Spleen (tissue), 11 donors: ENCODE data around the gene ACACA. TPM values are rescaled to one million over a fixed set of nuclear protein-coding genes. Genes with fewer than 3 reads are reported as not detected.

ENCODE experiments used
- DNase-seq: peaks from one replicate; pipeline ENCODE4 v3.0.0-alpha.2; 2020
- H3K27ac ChIP-seq, 8 donors: fragments of 200-600 bp; sonication (generic) in 7 of 8; 1 replicate in 4 of 8; 2 replicates in 4 of 8; pipeline versions ENCODE4 v1.5.0 to v1.8.0; 2016 to 2021; ENCODE audit warnings: inconsistent platforms in 4 of 8, mild to moderate bottlenecking in 4 of 8, moderate library complexity in 1 of 8
- H3K27me3 ChIP-seq, 7 donors: fragments of 200-600 bp; sonication (generic) in 6 of 7; replicated peaks in 1 of 7; 1 replicate in 4 of 7; 2 replicates in 3 of 7; pipeline versions ENCODE4 v1.5.0 to v1.8.0; 2016 to 2021; ENCODE audit warnings: inconsistent platforms in 3 of 7, mild to moderate bottlenecking in 1 of 7
- H3K36me3 ChIP-seq, 6 donors: fragments of 200-600 bp; sonication (generic) in 5 of 6; 1 replicate in 4 of 6; 2 replicates in 2 of 6; pipeline versions ENCODE4 v1.5.0 to v1.8.0; 2016 to 2021; ENCODE audit warnings: inconsistent platforms in 2 of 6
- H3K4me1 ChIP-seq, 6 donors: fragments of 200-600 bp; sonication (generic) in 5 of 6; 1 replicate in 3 of 6; 2 replicates in 3 of 6; pipeline versions ENCODE4 v1.5.0 to v1.8.0; 2016 to 2021; ENCODE audit warnings: inconsistent platforms in 3 of 6
- H3K4me3 ChIP-seq, 8 donors: fragments of 200-600 bp; sonication (generic) in 7 of 8; 1 replicate in 4 of 8; 2 replicates in 4 of 8; pipeline versions ENCODE4 v1.5.0 to v1.8.0; 2016 to 2021; ENCODE audit warnings: inconsistent platforms in 4 of 8, mild to moderate bottlenecking in 4 of 8, moderate library complexity in 2 of 8
- H3K9me3 ChIP-seq, 8 donors: fragments of 200-600 bp; sonication (generic) in 7 of 8; 1 replicate in 4 of 8; 2 replicates in 4 of 8; pipeline versions ENCODE4 v1.5.0 to v1.8.0; 2016 to 2021; ENCODE audit warnings: inconsistent platforms in 4 of 8
- POLR2A ChIP-seq, 3 donors: fragments of 450-650 bp; IDR thresholded peaks; one replicate each; pipeline ENCODE4 v1.5.1; 2017; ENCODE audit warnings: antibody characterized with exemption in 3 of 3, mild to moderate bottlenecking in 1 of 3
- POLR2AphosphoS5 ChIP-seq, 3 donors: sonication (generic); formaldehyde crosslinking; IDR thresholded peaks; one replicate each; pipeline ENCODE4 v1.5.1; 2017; ENCODE audit warnings: antibody characterized with exemption in 3 of 3
- WGBS, 5 donors: extraction: QIAGEN DNeasy Blood & Tissue Kit in 3 of 5; methylation state at CpG; one replicate each; pipeline versions ENCODE4 v1.1.5 to v1.1.7; 2013 to 2018; 5-methylcytosine and 5-hydroxymethylcytosine counted together
- intact Hi-C: fragments of 100-400 bp; cut with DNase I; formaldehyde crosslinking; loops from one replicate; pipeline ENCODE4 v1.15.0; 2023; ENCODE audit warnings: low total_unique reads
- polyA plus RNA-seq, 3 donors: library from polyadenylated mRNA; stranded (reverse); fragments of 200-250 nt; gene quantifications; one replicate each; pipeline ENCODE4 v1.2.1, GENCODE V29; 2013
- total RNA-seq, 7 donors: library from RNA; depleted of rRNA in 3 of 7; stranded (reverse); fragments of >200 nt in 3 of 7; fragmentation: NEBNext Ultra II Directional in 4 of 7; extraction: Animal tissue kit (Norgen Biotek cat#: 25700) in 4 of 7; gene quantifications; one replicate each; pipeline versions ENCODE4 v1.1.0 to v1.2.1, GENCODE V29; 2016 to 2021
- TF ChIP-seq, protein P1 (sequence below), 11 experiments: fragments of 200-600 bp in 7 of 11; fragments of 450-650 bp in 4 of 11; sonication (generic) in 4 of 11; IDR thresholded peaks in 8 of 11; conservative IDR thresholded peaks in 3 of 11; 1 replicate in 7 of 11; 2 replicates in 4 of 11; pipeline versions ENCODE4 v1.4.0 to v1.8.0; 2016 to 2021; ENCODE audit warnings: antibody characterized with exemption in 11 of 11, inconsistent platforms in 4 of 11, mild to moderate bottlenecking in 1 of 11
- donor health status: healthy with polysubstance abuse.
- donor health status: DM: no; HTN: no; CAD: no; lungs with moderate emphysema.
- donor health status: DM: no; HTN: no; CAD: no.
- donor health status: Bipolar disorder and iron deficiency.
- donor health status: healthy.
- donor health status: DM: no; HTN: no; CAD: no.
- donor health status: DM: yes; HTN: yes; CAD: no.

ACACA gene
- total and polyA plus RNA-seq, 10 donors = 3.2 to 50.8 (median 29.2) TPM

- 94 to 100% (median 97%) methylated on average over 2 of the region's 2 CpGs for WGBS, 5 donors
- Histone ChIP-seq H3K27ac (no peak overlapping the region), H3K4me3 (no peak overlapping the region), H3K36me3 (peaks cover 5 to 62% (median 18%) of the 10 kb centered on the region in 6 donors), H3K9me3 (no peaks in the 10 kb centered on the region), H3K4me1 (no peaks in the 10 kb centered on the region), H3K27me3 (no peaks in the 10 kb centered on the region)
- TF ChIP-seq POLR2A (IDR thresholded peaks at IDR 0.05) = no peak
- DNase-seq = no peak
- intact Hi-C loops = no loop called here
These were observed 305.3 kb downstream of the ACACA start for GRCh38 chr17:37101306-37101705.

DNA sequence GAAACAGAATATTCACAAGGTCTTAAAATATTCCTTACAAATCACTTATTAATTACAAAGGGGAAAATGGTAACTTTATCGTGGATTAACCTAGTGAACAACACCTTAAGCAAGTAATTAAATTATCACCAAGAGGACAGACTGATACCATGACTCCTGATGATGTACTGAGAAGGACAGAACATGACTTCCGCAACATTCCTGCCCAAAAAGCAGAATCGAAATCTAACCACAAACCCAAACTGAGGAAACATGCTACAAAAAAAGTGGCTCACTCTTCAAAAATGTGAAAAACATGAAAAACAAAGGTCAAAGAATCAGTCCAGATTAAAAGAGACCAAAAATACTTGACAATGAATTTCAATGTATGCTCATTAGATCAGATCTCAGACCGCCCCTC is 306.4 kb downstream of the ACACA start:
- TF ChIP-seq POLR2A (IDR thresholded peaks at IDR 0.05) (no peak), POLR2AphosphoS5 (IDR thresholded peaks at IDR 0.05) (no peak)
- TF ChIP-seq, protein P1, sequence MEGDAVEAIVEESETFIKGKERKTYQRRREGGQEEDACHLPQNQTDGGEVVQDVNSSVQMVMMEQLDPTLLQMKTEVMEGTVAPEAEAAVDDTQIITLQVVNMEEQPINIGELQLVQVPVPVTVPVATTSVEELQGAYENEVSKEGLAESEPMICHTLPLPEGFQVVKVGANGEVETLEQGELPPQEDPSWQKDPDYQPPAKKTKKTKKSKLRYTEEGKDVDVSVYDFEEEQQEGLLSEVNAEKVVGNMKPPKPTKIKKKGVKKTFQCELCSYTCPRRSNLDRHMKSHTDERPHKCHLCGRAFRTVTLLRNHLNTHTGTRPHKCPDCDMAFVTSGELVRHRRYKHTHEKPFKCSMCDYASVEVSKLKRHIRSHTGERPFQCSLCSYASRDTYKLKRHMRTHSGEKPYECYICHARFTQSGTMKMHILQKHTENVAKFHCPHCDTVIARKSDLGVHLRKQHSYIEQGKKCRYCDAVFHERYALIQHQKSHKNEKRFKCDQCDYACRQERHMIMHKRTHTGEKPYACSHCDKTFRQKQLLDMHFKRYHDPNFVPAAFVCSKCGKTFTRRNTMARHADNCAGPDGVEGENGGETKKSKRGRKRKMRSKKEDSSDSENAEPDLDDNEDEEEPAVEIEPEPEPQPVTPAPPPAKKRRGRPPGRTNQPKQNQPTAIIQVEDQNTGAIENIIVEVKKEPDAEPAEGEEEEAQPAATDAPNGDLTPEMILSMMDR (IDR thresholded peaks at IDR 0.05 in 8 of 11, conservative IDR thresholded peaks at IDR 0.05 in 3 of 11) = no peak
- Histone ChIP-seq H3K27me3 (no peaks in the 10 kb centered on the region), H3K4me1 (no peaks in the 10 kb centered on the region), H3K4me3 (no peak overlapping the region), H3K36me3 (peaks cover 5 to 69% (median 28%) of the 10 kb centered on the region in 6 donors), H3K27ac (no peak overlapping the region), H3K9me3 (no peaks in the 10 kb centered on the region)
- intact Hi-C loops = no loop called here
- 73 to 90% (median 76%) methylated on average over 4 of the region's 4 CpGs for WGBS, 5 donors
- no peak for DNase-seq

- no peak overlapping the region for H3K4me3 ChIP-seq
- intact Hi-C loops = no loop called here
- WGBS, 5 donors = 89 to 98% (median 97%) methylated on average over 9 of the region's 9 CpGs
- no peaks in the 10 kb centered on the region for H3K27me3 ChIP-seq
- H3K36me3 ChIP-seq = peaks cover 5 to 72% (median 35%) of the 10 kb centered on the region in 6 donors
- no peaks in the 10 kb centered on the region for H3K4me1 ChIP-seq
- no peak for DNase-seq
- no peaks in the 10 kb centered on the region for H3K9me3 ChIP-seq
- TF ChIP-seq, protein P1 (IDR thresholded peaks at IDR 0.05 in 8 of 11, conservative IDR thresholded peaks at IDR 0.05 in 3 of 11) = no peak
- TF ChIP-seq POLR2AphosphoS5 (IDR thresholded peaks at IDR 0.05) (no peak), POLR2A (IDR thresholded peaks at IDR 0.05) (no peak)
- H3K27ac ChIP-seq = no peak overlapping the region
These were observed 307.5 kb downstream of the ACACA start for GRCh38 chr17:37098910-37099664.

DNA sequence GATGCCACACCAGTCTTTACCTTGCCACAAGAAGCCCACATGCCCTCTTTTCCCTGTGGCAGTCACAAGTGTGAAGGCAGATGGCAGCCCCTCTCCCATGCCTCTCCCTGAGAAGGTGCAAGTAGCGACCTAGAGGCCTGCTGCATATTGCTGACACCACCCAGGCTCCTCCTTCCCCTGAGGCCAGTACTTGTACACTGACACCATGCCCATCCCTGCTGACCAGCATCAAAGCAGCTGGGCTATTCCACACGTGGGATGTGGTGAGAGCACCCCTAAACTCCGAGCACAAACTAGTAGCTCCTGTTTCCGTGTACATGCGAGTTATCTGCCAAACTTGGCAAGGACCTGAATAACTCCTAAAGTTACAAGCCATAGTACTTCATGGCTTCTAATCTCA is 308.5 kb downstream of the ACACA start:
- H3K27me3 ChIP-seq = no peaks in the 10 kb centered on the region
- no peaks in the 10 kb centered on the region for H3K4me1 ChIP-seq
- H3K27ac ChIP-seq = no peak overlapping the region
- no peak for DNase-seq
- 92 to 96% (median 94%) methylated on average over 5 of the region's 5 CpGs for WGBS, 5 donors
- H3K36me3 ChIP-seq = peaks cover 5 to 72% (median 35%) of the 10 kb centered on the region in 6 donors
- no peak overlapping the region for H3K4me3 ChIP-seq
- intact Hi-C loops = no loop called here
- H3K9me3 ChIP-seq = no peaks in the 10 kb centered on the region
- TF ChIP-seq POLR2AphosphoS5 (IDR thresholded peaks at IDR 0.05) (no peak), POLR2A (IDR thresholded peaks at IDR 0.05) (no peak)
- TF ChIP-seq, protein P1 (IDR thresholded peaks at IDR 0.05 in 8 of 11, conservative IDR thresholded peaks at IDR 0.05 in 3 of 11) = no peak
